GM21360 (cell line): ENCODE results near the gene CADM3.

Source experiments
- ATAC-seq: cut with Tn5 transposase; IDR thresholded peaks from one replicate; pipeline ENCODE4 v1.9.1; 2021; ENCODE audit warnings: mild to moderate bottlenecking, moderate library complexity; ENCODE audit not compliant: unreplicated experiment

Gene CADM3

DNA sequence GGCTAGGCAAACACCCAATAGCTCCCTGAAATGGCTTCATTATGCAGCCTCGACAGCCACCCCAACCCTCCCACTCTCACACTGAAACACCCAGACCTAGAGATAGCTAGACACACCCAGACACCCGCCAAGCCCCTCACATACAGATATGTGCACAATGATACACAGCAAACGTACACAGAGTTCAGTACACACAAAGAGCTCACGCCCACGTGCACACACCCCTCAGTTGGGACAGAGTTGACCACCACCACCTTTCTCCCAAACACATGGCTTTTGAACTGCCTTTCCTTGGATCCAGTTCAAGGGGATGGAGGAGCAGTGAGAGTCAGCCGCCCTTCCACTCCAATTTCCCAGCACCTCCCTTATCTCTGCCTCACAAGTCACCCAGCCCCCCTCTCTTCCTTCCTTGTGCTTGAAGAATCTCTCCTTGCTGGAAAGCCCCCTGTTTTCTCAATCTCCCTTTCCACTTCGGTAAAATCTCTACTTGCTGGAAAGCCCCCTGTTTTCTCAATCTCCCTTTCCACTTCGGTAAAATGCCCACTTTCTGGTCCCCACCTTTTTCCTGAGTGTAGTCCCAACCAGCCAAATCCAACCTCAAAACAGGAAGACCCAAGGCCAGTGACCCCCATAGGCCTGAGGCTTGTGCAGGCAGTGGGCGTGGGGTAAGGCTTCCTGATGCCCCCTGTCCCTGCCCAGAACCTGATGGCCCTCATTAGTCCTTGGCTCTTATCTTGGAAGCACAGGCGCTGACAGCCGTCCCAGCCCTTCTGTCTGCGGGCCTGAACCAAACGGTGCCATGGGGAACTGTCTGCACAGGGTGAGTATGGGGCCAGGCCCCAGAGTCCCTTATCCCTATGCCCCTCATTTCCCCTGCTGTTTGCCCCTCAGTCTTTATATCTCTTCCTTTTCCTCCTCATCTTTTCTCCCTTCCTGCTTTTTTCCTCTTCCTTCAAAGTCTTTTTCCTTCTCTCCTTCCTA is 33.0 kb downstream of the CADM3 start, which contains the start of gene ACKR1:
Gene ACKR1, plus strand, starts transcription at position 715 of the 981 bp plus-strand sequence. Its CDS starts 85 bp downstream, at position 800.
- no peak for ATAC-seq

- ATAC-seq: no peak
Observed at GRCh38 chr1:159205225-159205624, 33.8 kb downstream of the CADM3 start.

DNA sequence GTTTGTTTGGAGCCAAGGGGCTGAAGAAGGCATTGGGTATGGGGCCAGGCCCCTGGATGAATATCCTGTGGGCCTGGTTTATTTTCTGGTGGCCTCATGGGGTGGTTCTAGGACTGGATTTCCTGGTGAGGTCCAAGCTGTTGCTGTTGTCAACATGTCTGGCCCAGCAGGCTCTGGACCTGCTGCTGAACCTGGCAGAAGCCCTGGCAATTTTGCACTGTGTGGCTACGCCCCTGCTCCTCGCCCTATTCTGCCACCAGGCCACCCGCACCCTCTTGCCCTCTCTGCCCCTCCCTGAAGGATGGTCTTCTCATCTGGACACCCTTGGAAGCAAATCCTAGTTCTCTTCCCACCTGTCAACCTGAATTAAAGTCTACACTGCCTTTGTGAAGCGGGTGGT is 34.7 kb downstream of the CADM3 start:
- no peak for ATAC-seq

DNA sequence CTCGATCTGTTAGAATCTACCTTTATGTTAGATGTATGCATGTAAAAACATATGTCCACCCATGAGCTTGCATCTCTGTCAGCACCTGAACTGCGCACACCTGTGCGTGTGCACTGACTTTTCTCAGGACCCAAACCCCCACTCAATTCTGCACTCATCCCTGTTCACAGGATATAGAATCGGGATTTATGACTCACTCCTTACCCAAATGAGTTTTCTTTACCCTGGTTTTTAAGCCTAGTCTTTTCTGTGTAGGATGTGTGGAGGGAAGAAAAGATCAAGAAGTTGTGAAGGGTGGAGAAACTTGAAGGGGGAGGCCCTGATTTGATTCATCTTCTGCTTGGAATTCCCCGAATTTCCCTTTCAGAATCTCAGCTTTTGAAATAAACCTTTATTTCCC is 35.7 kb downstream of the CADM3 start:
- ATAC-seq: no peak

- ATAC-seq: no peak
Observed at GRCh38 chr1:159207774-159208173, 36.4 kb downstream of the CADM3 start.

DNA sequence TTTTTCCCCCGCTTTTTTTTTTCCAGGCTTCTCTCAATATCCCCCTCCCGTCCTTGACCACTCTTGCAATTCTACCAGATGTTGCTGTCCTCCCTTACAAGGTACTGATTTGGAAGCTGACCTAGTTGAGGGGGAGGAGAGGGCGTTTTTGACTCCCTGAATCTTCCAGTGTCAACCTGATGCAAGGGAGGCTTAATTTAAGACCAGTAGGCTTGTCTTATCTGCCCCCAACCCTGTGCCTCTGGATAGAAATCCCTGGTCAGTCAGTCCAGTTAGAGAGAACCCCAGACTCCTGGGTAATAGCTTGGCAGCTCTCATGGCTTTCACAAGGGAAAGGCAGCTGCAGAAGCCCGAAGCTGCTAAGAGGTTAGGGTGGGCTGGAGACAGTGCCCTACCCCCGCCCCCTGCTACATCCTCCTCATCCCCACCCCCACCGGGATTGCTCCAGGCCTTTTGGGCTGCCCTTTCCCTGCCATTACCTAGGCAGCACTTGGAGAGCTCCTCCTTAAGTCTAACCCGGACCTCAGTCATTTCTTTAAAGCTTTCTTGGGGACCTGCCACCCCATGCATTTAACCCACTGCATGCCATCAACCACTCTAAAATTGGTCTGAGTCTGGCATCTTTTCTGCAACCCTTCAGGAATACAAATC is 36.9 kb downstream of the CADM3 start:
- no peak for ATAC-seq

DNA sequence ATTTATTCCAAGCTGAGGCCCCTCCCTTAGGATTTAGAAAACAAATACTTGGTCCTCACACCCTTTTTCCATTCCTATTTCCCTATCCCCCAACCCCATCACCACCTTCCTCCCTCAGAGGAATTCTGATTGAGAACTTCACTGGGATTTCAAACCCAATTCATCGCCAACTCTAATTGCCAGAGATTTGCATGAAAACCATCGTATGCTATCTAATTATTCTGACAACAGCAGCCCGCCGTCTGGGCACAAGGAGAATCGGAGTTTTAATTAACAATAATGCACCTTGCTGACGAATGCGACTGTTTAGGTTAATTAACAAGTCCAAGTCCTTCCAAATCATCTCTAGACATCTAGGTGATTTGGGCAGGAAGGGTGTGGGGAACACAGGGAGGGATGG is 37.6 kb downstream of the CADM3 start:
- no peak for ATAC-seq

DNA sequence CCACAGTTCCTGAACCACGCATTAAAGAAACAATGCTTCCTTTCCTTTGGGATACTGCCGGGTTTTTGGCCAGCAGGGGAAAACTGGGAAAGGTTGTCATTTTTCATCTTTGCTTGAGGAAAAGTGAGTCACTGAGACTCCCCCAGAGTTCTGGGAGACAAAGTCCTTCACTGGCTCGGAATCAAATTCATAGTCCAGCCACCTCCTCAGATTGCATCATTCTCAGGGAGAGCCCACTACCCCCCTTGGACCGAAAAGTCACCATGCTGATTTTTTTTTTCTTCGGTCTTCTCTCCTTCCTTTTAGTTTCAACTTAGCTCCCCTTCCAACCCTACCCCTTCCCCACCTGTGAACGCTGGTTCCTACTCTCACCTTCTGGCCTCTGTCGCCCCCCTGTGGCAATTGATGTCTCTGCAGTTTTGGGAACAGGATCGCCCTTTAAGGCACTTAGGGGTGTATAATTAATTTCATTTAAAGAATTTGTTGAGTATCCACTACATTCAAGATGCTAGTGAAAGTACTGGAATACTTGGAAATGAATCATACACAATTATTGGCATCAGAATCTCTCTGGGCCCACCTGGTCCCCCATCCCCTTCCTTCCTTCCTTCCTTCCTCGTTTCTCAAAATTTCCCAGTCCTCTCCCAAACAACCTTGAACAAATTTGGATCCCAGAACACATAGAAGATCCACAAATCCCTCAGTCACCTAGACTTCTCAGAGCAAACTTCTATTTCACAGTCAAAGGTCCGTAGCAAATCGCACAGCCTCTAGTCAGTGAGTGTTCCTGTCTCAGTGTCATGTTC is 40.1 kb downstream of the CADM3 start:
- no peak for ATAC-seq

DNA sequence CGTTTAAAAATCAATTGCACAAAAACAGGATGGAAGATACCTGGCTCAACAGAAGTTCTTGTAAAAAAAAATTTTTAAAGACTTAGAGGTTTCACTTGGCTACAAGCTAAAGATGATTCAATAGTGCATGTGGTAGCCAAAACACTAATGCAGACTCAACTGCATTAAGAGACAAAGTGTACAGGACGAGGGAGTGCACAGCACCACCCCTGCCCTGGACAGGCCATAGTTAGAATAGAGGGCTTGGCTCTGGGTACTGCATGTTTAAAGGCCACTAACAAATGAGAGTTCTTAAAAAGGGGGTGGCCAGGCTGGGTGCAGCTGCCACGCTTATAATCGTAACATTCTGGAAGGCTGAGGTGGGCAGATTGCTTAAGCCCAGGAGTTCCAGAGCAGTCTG is 41.2 kb downstream of the CADM3 start:
- no peak for ATAC-seq

GRCh38 chr1:159214149-159214760 is 42.8 kb downstream of the CADM3 start:
- peak; percentile 52 for ATAC-seq

- ATAC-seq: no peak
Observed at GRCh38 chr1:159218649-159219636, 47.5 kb downstream of the CADM3 start.

GRCh38 chr1:159222075-159222865 is 50.9 kb downstream of the CADM3 start:
- no peak for ATAC-seq

DNA sequence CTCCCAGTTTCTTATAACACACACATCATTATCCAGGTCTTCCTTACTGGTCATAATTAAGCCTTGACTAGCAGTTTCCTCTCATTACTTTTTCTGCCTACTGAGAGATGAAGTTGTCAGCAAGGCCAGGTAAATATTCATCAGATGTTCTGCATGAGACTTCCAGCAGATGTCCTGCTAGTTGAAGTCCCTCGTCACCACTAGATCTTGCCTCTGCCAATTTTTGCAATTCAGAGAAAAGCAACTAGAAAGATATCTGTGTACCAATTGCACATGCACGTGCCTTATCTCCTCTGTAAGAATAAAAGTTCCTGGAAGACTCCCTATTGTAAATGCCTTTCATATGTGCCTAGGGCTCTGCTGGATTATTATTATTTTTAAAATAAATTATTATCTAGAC is 51.6 kb downstream of the CADM3 start:
- no peak for ATAC-seq

GRCh38 chr1:159228554-159228953 is 57.1 kb downstream of the CADM3 start:
- no peak for ATAC-seq

GRCh38 chr1:159229260-159229885 is 58.0 kb downstream of the CADM3 start:
- ATAC-seq: no peak

- ATAC-seq: no peak
Observed at GRCh38 chr1:159229896-159230295, 58.5 kb downstream of the CADM3 start.

DNA sequence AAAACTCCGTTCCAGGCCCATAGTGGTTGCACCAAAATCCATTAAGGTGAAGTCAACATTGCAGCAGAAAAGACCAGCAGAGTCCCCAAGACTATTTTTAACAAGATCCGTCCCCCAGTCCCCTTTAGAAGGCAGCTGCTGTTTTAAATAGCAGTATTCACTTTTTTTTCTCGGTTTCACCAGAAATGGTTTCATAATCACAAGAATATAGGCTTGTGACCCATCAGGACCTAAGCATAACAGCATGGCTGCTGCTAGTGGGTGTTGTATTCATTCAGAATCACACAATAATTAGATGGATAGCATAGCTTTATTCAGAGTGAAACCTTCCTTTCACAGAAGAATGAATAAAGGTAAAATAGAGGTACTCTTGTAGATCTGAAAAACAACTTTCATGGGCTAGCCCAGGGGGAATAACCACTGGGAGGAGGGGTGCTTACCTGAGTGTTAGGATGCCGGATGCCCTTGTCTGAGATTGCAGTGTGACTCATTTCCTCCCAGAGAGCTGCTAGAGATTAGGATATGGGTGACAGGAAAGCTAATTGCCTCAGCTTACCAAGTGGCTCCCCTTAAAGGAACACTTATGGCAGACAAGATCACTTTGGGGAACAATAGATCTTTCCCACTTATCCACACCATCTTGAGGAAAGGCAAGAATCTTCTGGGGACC is 68.3 kb downstream of the CADM3 start:
- peak; percentile 90 for ATAC-seq

- ATAC-seq: no peak
Observed at GRCh38 chr1:159247266-159247665, 75.9 kb downstream of the CADM3 start.
